MM.1S (cell line): Measurements from ENCODE around the gene EOLA2.

Experiments used
- CTCF ChIP-seq: fragments of 300-600 bp; sonication (generic); IDR thresholded peaks from 2 replicates; pipeline ENCODE4 v1.5.1; 2016; ENCODE audit warnings: antibody characterized with exemption, low read length, mixed read lengths
- EZH2 ChIP-seq: fragments of 300-600 bp; sonication (generic); optimal IDR thresholded peaks from 2 replicates; pipeline ENCODE3; 2017; ENCODE audit warnings: low read depth, mild to moderate bottlenecking, antibody characterized with exemption, low read length, mixed read lengths
- EZH2phosphoT487 ChIP-seq: fragments of 300-600 bp; sonication (generic); IDR thresholded peaks from 2 replicates; pipeline ENCODE4 v1.6.1; 2018; ENCODE audit warnings: antibody characterized with exemption, low read length

GRCh38 chrX:149939905-149940673 is 1.8 kb upstream of the EOLA2 start:
- TF ChIP-seq EZH2 (no peak), CTCF (no peak), EZH2phosphoT487 (no peak)
